Keratinocyte (primary cell): ENCODE data around the gene TMEM174.

Experiments
- EZH2 ChIP-seq: IDR thresholded peaks from one replicate; pipeline ENCODE4 v1.6.1; 2012; ENCODE audit warnings: inconsistent platforms, mild to moderate bottlenecking, low read length, moderate library complexity
- TF ChIP-seq, protein P1 (sequence below), 3 experiments: IDR thresholded peaks in 1 of 3; conservative IDR thresholded peaks in 1 of 3; optimal IDR thresholded peaks in 1 of 3; 2 replicates in 2 of 3; 3 replicates in 1 of 3; pipeline versions ENCODE3 to v1.5.1; 2011; ENCODE audit warnings: low read length in 3 of 3, mild to moderate bottlenecking in 3 of 3, moderate library complexity in 2 of 3, control low read depth in 1 of 3, inconsistent platforms in 1 of 3; ENCODE audit not compliant: insufficient read depth in 2 of 3; ENCODE audit errors: extremely low read depth in 1 of 3

DNA sequence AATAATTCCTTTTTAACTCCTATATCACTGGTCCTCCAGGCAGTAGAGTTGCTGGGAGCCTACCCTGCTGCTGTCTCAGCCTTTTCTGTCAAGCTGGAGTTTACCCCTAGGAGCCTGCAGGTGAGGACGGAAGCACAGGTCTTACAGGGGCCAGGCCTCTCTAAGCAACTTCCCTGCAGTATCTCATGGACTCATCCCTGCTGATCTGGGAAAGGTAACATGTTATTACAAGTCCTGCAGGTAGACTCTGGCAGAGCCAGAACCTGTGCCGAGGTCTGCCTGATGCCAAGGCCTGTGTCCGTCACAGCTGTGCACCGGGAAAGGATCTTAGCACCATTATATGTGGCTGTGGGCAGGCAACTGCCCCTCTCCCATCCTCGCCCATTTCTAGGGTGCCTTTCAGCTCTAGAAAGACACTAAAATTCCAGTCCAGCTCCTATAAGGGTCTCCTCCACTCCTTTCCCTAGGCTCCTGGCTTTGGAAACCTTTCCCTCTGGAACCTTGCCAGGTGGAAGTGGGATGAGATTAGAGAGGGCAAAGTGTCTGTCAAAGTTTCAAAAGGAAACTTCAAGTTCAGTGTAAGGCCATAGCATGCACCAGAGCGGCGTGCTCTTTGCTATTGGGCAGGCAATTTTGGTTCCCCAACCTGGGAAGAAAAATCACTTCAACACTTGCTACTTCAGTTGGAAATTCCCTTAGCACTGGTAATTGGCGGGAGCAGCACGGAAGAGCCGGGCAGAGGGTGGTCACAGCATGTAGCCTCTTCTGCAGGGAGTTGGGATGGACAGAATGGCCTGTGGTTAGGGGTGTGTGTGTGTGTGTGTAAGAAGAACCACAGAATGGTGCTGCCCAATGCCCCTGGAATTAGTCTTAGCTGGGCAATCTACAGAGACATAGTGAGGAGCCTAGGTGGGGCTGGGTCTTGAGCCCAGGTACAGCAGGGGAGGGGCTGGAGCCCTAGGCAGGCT lies 35.1 kb upstream of the TMEM174 start:
- TF ChIP-seq, protein P1, sequence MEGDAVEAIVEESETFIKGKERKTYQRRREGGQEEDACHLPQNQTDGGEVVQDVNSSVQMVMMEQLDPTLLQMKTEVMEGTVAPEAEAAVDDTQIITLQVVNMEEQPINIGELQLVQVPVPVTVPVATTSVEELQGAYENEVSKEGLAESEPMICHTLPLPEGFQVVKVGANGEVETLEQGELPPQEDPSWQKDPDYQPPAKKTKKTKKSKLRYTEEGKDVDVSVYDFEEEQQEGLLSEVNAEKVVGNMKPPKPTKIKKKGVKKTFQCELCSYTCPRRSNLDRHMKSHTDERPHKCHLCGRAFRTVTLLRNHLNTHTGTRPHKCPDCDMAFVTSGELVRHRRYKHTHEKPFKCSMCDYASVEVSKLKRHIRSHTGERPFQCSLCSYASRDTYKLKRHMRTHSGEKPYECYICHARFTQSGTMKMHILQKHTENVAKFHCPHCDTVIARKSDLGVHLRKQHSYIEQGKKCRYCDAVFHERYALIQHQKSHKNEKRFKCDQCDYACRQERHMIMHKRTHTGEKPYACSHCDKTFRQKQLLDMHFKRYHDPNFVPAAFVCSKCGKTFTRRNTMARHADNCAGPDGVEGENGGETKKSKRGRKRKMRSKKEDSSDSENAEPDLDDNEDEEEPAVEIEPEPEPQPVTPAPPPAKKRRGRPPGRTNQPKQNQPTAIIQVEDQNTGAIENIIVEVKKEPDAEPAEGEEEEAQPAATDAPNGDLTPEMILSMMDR (optimal IDR thresholded peaks at IDR 0.05 in 1 of 3, IDR thresholded peaks at IDR 0.05 in 1 of 3, conservative IDR thresholded peaks at IDR 0.05 in 1 of 3; ENCODE audit: extremely low read depth in 1 of 3, insufficient read depth in 2 of 3, low read length in 3 of 3) = no peak
- TF ChIP-seq EZH2 = no peak
